ENCODE measurements around the gene BAIAP2L1.

DNA sequence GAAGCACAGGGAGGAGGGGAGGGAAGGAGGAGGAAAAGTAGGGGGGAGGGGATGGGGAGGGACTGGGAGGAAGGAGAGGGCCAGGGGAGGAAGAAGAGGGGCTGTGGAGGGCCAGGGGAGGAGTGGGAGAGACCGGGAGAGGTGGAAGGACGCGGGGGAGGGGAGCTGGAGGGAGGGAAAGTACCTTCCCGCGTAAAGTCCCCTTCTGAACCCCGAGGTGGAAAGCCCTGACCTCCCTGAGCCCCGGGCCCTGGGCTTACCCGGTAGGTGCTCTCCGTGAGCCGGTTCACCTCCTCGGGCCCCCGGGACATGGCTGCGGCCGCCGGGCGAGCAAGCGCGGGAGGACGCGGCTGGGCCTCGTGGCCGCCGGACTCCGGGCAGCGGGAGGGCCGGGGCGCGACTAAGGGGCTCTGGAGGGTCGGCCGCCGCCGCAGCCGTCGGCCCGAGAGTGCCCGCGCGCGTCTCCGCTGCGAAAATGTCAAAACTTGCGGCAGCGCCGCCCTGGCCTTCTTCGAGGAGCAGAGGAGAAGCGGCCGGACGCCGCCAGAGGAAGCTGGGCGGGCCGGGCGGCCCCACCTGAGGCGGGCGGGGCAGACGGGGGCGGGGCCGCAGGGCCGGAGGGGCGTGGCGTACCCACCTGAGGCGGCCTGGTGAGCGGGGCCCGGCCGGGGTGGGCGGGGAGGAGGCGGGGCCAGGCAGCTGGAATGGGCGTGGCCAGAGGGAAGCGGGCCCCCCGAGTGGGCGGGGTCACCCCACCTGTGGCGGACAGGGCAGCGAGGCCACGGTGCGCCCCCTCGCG, at the start of gene BAIAP2L1:
- TF ChIP-seq, protein P1, sequence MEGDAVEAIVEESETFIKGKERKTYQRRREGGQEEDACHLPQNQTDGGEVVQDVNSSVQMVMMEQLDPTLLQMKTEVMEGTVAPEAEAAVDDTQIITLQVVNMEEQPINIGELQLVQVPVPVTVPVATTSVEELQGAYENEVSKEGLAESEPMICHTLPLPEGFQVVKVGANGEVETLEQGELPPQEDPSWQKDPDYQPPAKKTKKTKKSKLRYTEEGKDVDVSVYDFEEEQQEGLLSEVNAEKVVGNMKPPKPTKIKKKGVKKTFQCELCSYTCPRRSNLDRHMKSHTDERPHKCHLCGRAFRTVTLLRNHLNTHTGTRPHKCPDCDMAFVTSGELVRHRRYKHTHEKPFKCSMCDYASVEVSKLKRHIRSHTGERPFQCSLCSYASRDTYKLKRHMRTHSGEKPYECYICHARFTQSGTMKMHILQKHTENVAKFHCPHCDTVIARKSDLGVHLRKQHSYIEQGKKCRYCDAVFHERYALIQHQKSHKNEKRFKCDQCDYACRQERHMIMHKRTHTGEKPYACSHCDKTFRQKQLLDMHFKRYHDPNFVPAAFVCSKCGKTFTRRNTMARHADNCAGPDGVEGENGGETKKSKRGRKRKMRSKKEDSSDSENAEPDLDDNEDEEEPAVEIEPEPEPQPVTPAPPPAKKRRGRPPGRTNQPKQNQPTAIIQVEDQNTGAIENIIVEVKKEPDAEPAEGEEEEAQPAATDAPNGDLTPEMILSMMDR (IDR thresholded peaks at IDR 0.05; ENCODE audit: low read depth, low read length), result no peak
- TF ChIP-seq POLR2A (IDR thresholded peaks at IDR 0.05; ENCODE audit: extremely low read depth, insufficient read length), result no peak
- TF ChIP-seq, protein P2, sequence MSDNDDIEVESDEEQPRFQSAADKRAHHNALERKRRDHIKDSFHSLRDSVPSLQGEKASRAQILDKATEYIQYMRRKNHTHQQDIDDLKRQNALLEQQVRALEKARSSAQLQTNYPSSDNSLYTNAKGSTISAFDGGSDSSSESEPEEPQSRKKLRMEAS (IDR thresholded peaks at IDR 0.05; ENCODE audit: low read depth, low read length), result no peak

All from NB4 (cell line).